Peyer's patch (tissue), 4 donors: ENCODE data around the gene STBD1. TPM values are rescaled to one million over a fixed set of nuclear protein-coding genes. Genes with fewer than 3 reads are reported as not detected.

Experiments
- DNase-seq, 3 donors: peaks; one replicate each; pipeline ENCODE4 v3.0.0-alpha.2; 2017 to 2019
- H3K27ac ChIP-seq, 4 donors: fragments of 200-600 bp; sonication (generic); one replicate each; pipeline ENCODE4 v1.5.1; 2016 to 2019
- H3K27me3 ChIP-seq, 2 donors: fragments of 200-600 bp; sonication (generic); one replicate each; pipeline ENCODE4 v1.5.1; 2019
- H3K36me3 ChIP-seq, 3 donors: fragments of 200-600 bp; sonication (generic); one replicate each; pipeline ENCODE4 v1.5.1; 2016 to 2019
- H3K4me1 ChIP-seq, 4 donors: fragments of 200-600 bp; sonication (generic); one replicate each; pipeline ENCODE4 v1.5.1; 2016 to 2019
- H3K4me3 ChIP-seq, 4 donors: fragments of 200-600 bp; sonication (generic); 1 replicate in 3 of 4; 2 replicates in 1 of 4; pipeline ENCODE4 v1.5.1; 2016 to 2019; ENCODE audit warnings: mild to moderate bottlenecking in 1 of 4
- H3K9me3 ChIP-seq, 4 donors: fragments of 200-600 bp; sonication (generic); one replicate each; pipeline ENCODE4 v1.5.1; 2016 to 2019; ENCODE audit warnings: mild to moderate bottlenecking in 1 of 4
- CTCF ChIP-seq, 6 experiments: fragments of 450-650 bp in 4 of 6; fragments of 200-600 bp in 2 of 6; sonication (generic) in 1 of 6; IDR thresholded peaks; one replicate each; pipeline ENCODE4 v1.5.1; 2017 to 2019; ENCODE audit warnings: antibody characterized with exemption in 6 of 6, mild to moderate bottlenecking in 3 of 6, moderate library complexity in 1 of 6
- POLR2A ChIP-seq, 2 donors: fragments of 450-650 bp; IDR thresholded peaks; one replicate each; pipeline ENCODE4 v1.5.1; 2017; ENCODE audit warnings: antibody characterized with exemption in 2 of 2, mild to moderate bottlenecking in 2 of 2, moderate library complexity in 2 of 2
- total RNA-seq, 4 donors: library from RNA; depleted of rRNA; stranded (reverse); fragments of >200 nt; gene quantifications; one replicate each; pipeline ENCODE4 v1.1.0, GENCODE V29; 2016

STBD1 gene
- total RNA-seq, 4 donors from 2014 or later = 32.0 to 72.9 (median 50.4) TPM; not detected in 1

DNA sequence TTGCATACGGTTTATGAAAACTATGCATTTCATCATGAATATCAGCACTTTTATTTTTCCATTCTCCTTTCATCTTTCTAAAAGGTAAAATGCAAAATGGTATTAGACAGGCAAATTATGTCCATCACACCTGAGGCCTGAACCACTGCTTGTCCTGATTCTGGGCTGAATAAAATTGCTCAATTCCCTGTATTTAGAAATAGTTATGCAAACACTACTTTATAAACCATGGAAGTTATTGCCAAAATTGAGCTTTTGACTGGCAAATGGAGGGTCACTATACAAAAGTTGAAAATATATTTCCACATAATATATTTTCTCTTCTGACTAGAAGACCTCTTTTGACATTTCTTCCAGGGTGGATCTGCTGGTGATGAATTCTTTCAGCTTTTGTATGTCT is 34.0 kb upstream of the STBD1 start:
- Histone ChIP-seq H3K27me3 (no peaks in the 10 kb centered on the region), H3K9me3 (no peaks in the 10 kb centered on the region), H3K36me3 (no peaks in the 10 kb centered on the region), H3K4me3 (no peak overlapping the region), H3K27ac (no peak overlapping the region), H3K4me1 (no peaks in the 10 kb centered on the region)
- DNase-seq = no peak
- TF ChIP-seq POLR2A (IDR thresholded peaks at IDR 0.05) (no peak), CTCF (IDR thresholded peaks at IDR 0.05) (no peak)

GRCh38 chr4:76272999-76273398 is 33.5 kb upstream of the STBD1 start:
- no peaks in the 10 kb centered on the region for H3K9me3 ChIP-seq
- no peaks in the 10 kb centered on the region for H3K27me3 ChIP-seq
- no peaks in the 10 kb centered on the region for H3K4me1 ChIP-seq
- H3K4me3 ChIP-seq = no peak overlapping the region
- H3K27ac ChIP-seq = no peak overlapping the region
- no peaks in the 10 kb centered on the region for H3K36me3 ChIP-seq
- no peak for DNase-seq
- TF ChIP-seq POLR2A (IDR thresholded peaks at IDR 0.05) (no peak), CTCF (IDR thresholded peaks at IDR 0.05) (no peak)

GRCh38 chr4:76275486-76276124 is 30.9 kb upstream of the STBD1 start:
- Histone ChIP-seq H3K27ac (no peak overlapping the region), H3K4me3 (no peak overlapping the region), H3K4me1 (no peaks in the 10 kb centered on the region), H3K36me3 (no peaks in the 10 kb centered on the region), H3K9me3 (no peaks in the 10 kb centered on the region), H3K27me3 (no peaks in the 10 kb centered on the region)
- TF ChIP-seq CTCF (IDR thresholded peaks at IDR 0.05) = no peak
- no peak for TF ChIP-seq POLR2A (IDR thresholded peaks at IDR 0.05)
- DNase-seq = no peak

GRCh38 chr4:76276813-76277212 is 29.7 kb upstream of the STBD1 start:
- Histone ChIP-seq H3K4me3 (no peak overlapping the region), H3K27ac (no peak overlapping the region), H3K9me3 (no peaks in the 10 kb centered on the region), H3K36me3 (no peaks in the 10 kb centered on the region), H3K4me1 (no peaks in the 10 kb centered on the region), H3K27me3 (no peaks in the 10 kb centered on the region)
- DNase-seq = no peak
- no peak for TF ChIP-seq CTCF (IDR thresholded peaks at IDR 0.05)
- no peak for TF ChIP-seq POLR2A (IDR thresholded peaks at IDR 0.05)

DNA sequence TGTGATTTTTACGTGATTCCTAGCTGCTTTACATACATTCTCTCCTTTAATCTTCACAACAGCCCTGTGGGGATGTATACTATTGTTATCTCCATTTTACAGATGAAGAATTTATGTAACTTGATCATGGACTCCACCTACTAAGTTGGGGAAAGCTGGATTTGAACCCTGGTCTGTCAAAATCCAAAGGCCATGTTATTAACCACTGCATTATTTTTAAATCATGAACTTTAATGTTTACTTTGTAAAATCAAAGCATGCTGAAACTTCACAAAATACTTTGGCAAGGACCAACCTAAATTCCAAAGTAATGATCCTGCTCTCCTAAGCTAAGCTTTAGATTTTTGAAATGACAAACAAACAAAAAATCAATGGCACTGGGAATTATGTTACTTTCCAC is 28.9 kb upstream of the STBD1 start:
- Histone ChIP-seq H3K27ac (no peak overlapping the region), H3K36me3 (no peaks in the 10 kb centered on the region), H3K9me3 (no peaks in the 10 kb centered on the region), H3K4me1 (peaks cover 0 to 4% (median 0%) of the 10 kb centered on the region in 4 donors), H3K4me3 (no peak overlapping the region), H3K27me3 (no peaks in the 10 kb centered on the region)
- no peak for TF ChIP-seq POLR2A (IDR thresholded peaks at IDR 0.05)
- no peak for TF ChIP-seq CTCF (IDR thresholded peaks at IDR 0.05)
- no peak for DNase-seq

DNA sequence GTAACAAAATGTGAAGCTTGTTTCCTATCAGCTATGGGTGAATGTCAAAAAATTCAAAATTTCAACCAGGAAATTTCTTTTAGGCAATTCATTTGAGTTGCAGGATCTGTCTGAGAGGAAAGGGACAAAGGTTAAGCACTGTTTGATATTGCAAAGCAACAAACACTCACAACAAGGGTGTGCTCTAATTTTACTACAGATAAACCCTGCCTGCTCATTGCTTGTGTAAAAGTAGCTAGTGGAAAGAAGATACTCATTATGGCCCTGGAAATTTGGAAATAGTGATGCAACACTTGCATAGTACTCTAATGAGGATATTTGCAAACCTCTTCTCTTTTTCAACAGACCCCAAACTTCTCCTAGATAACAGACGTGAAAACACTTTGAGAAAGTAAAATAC is 27.9 kb upstream of the STBD1 start:
- H3K4me3 ChIP-seq = no peak overlapping the region
- H3K9me3 ChIP-seq = no peaks in the 10 kb centered on the region
- TF ChIP-seq CTCF (IDR thresholded peaks at IDR 0.05) (no peak), POLR2A (IDR thresholded peaks at IDR 0.05) (no peak)
- no peak for DNase-seq
- H3K27ac ChIP-seq = no peak overlapping the region
- no peaks in the 10 kb centered on the region for H3K36me3 ChIP-seq
- H3K27me3 ChIP-seq = no peaks in the 10 kb centered on the region
- peaks cover 0 to 4% (median 0%) of the 10 kb centered on the region in 4 donors for H3K4me1 ChIP-seq
